ENCODE results near the gene NELFB. TPM values are rescaled to one million over a fixed set of nuclear protein-coding genes. Genes with fewer than 3 reads are reported as not detected.

NELFB gene
- total and polyA plus RNA-seq, 2 of the 4 experiments (the other 2 are of a cell fraction), result 36.9 to 66.0 TPM

- BruUV-seq (replicated peaks), result no TSS peak
- Histone ChIP-seq H2BK120ac (ENCODE audit: low read depth, low read length) (no peak overlapping the region), H3K79me1 (ENCODE audit: low read depth in 1 of 2, low read length in 2 of 2) (peaks cover 3 to 28% of the 10 kb centered on the region in 2 experiments; a peak in 3 of 4 replicates), H4K8ac (ENCODE audit: low read depth in 2 of 2, low read length in 2 of 2) (no peak overlapping the region), H3K4me1 (ENCODE audit: control insufficient read depth, insufficient read depth, low read length) (peaks cover 7% of the 10 kb centered on the region; the same call in 1 of the 2 replicates), H2AFZ (replicated peaks; ENCODE audit: low read length, poor library complexity) (no peak overlapping the region), H4K5ac (ENCODE audit: low read depth, low read length) (no peak overlapping the region), H4K91ac (ENCODE audit: insufficient read depth, low read depth, low read length) (no peak overlapping the region), H3K56ac (ENCODE audit: extremely low read depth, insufficient read depth, low read length) (no peak overlapping the region), H3K4me2 (ENCODE audit: low read depth, low read length) (no peak overlapping the region), H2AK9ac (replicated peaks; ENCODE audit: low read depth, low read length, poor library complexity) (no peak overlapping the region), H3K4ac (ENCODE audit: low read depth, low read length) (no peak overlapping the region), H3K9ac (ENCODE audit: low read depth, low read length) (no peak overlapping the region), H3K9me1 (ENCODE audit: insufficient read depth, low read length) (peaks cover 4% of the 10 kb centered on the region), H3K9me3 (ENCODE audit: control insufficient read depth, insufficient read depth, low read length) (no peaks in the 10 kb centered on the region), H3K4me3 (ENCODE audit: insufficient read depth, low read depth, low read length) (no peak overlapping the region), H2BK15ac (ENCODE audit: low read depth, low read length) (no peak overlapping the region), H3K14ac (replicated peaks; ENCODE audit: low read depth, low read length) (no peak overlapping the region), H4K20me1 (ENCODE audit: insufficient read depth, low read length) (peaks cover 33% of the 10 kb centered on the region), H3K27ac (ENCODE audit: insufficient read depth, low read length) (no peak overlapping the region), H3K23ac (ENCODE audit: low read depth, low read length) (no peak overlapping the region), H3K18ac (ENCODE audit: low read depth, low read length) (no peak overlapping the region), H2AK5ac (ENCODE audit: low read depth, low read length) (no peak overlapping the region), H3K27me3 (ENCODE audit: control insufficient read depth, insufficient read depth, low read length) (no peaks in the 10 kb centered on the region), H2BK5ac (ENCODE audit: low read depth, low read length, poor library complexity, severe bottlenecking) (no peak overlapping the region), H3K36me3 (ENCODE audit: control insufficient read depth, insufficient read depth, low read length) (peaks cover 19% of the 10 kb centered on the region), H2BK20ac (ENCODE audit: low read depth, low read length) (no peak overlapping the region)
- ChIA-PET CTCF (no interaction called here), POLR2A (ENCODE audit: unreplicated experiment) (interaction anchor here (1.9 kb wide), 1 partner anchor 9 kb away, joined by 9 read pairs; the partner anchor contains the start of gene NELFB)
- WGBS, 2 experiments (ENCODE audit: extremely low coverage in 2 of 2, insufficient read length in 1 of 2), result 94% methylated on average over 12 of the region's 25 CpGs; no CpG with 5 or more reads in 1 of the 2 experiments
- DNase-seq, result no peak
- in situ Hi-C loops (cut with MboI; ENCODE audit: low sequenced_read_pairs) (no loop called here), intact Hi-C loops (cut with micrococcal nuclease) (no loop called here), dilution Hi-C loops (cut with HindIII; ENCODE audit: low sequenced_read_pairs, unreplicated experiment) (no loop called here)
- no peak for TF ChIP-seq USF2 (IDR thresholded peaks at IDR 0.05; ENCODE audit: low read depth, low read length)
- no peak for TF ChIP-seq MAZ (IDR thresholded peaks at IDR 0.05; ENCODE audit: borderline replicate concordance, low read depth, low read length)
- TF ChIP-seq NFE2L2 (IDR thresholded peaks at IDR 0.05; ENCODE audit: low read depth, low read length), result no peak
- no peak for TF ChIP-seq CEBPB (IDR thresholded peaks at IDR 0.05; ENCODE audit: low read depth, low read length)
- TF ChIP-seq RCOR1 (IDR thresholded peaks at IDR 0.05; ENCODE audit: insufficient replicate concordance, low read length), result no peak
- no peak for TF ChIP-seq MXI1 (IDR thresholded peaks at IDR 0.05; ENCODE audit: borderline replicate concordance, low read depth, low read length)
- TF ChIP-seq MAFK (IDR thresholded peaks at IDR 0.05; ENCODE audit: low read depth, low read length), result no peak
- TF ChIP-seq RFX5 (IDR thresholded peaks at IDR 0.05; ENCODE audit: low read depth, low read length), result no peak
- no peak for TF ChIP-seq SMC3 (IDR thresholded peaks at IDR 0.05; ENCODE audit: low read depth, low read length)
- TF ChIP-seq FOS (IDR thresholded peaks at IDR 0.05; ENCODE audit: low read depth, low read length), result no peak
- no peak for ATAC-seq (ENCODE audit: low read depth)
Observed at GRCh38 chr9:137245450-137246421, 9.4 kb upstream of the NELFB start.

Measured in IMR-90 (cell line).